Stimulated activated CD4-positive, alpha-beta T cell treated with anti-CD3 and anti-CD28 coated beads, TNF-alpha, amount 100 ng/mL, for 48 hours (primary cell): ENCODE data around the gene NEK11.
"Not testable (repeated sequence)": the region's sequence is repeated elsewhere in the genome, so short reads cannot be mapped to it uniquely, and the experiment has no call there.

Source experiments
- DNase-seq, 3 donors: peaks; one replicate each; pipeline ENCODE4 v3.0.0-alpha.2; 2020; ENCODE audit warnings: low read depth in 3 of 3

NEK11 gene

DNA sequence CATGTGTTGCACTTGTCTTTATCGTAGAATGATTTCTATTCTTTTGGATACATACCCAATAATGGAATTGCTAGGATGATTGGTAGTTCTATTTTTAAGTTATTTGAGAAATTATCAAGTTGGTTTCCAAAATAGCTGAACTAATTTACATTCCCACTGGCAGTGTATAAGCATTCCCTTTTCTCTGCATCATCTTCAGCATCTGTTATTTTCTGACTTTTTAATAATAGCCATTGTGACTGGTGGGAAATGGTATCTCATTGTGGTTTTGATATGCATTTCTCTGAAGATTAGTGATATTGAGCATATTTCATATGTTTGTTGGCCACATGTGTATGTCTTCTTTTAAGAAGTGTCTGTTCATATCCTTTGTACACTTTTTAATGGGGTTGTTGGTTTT is 273.2 kb downstream of the NEK11 start:
- DNase-seq = no peak

DNA sequence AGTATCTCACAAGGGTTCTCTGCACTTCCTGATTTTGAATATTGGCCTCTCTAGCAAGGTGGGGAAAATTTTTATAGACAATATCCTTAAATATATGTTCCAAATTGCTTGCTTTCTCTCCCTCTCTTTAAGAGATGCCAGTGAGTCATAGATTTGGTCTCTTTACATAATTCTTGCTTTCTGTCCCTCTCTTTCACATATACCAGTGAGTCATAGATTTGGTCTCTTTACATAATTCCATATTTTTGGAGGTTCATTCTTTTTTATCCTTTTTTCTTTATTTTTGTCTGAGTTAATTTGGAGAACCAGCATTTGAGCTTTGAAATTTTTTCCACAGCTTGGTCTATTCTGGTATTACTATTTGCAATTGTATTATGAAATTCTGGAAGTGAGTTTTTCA is 277.2 kb downstream of the NEK11 start:
- DNase-seq = no peak

DNA sequence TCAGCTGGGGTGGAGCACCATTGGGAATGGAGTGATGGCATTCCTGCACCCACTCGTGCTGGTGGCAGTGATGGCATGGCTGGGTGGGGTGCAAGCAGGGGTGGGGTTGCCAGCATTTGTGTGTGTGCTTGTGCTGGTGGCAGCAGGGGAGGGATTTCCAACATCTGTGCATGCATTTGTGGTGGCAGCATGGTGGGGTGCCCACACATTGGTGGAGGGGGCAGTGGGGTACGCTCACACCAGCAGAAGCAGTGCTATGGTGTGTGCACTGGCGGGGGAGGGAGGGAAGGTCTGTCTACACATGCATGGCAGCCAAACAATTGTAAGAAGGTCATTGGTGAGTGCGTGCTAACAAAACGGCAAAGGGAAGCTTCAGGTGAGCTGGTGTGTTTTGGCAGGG is 278.2 kb downstream of the NEK11 start:
- DNase-seq = no peak

DNA sequence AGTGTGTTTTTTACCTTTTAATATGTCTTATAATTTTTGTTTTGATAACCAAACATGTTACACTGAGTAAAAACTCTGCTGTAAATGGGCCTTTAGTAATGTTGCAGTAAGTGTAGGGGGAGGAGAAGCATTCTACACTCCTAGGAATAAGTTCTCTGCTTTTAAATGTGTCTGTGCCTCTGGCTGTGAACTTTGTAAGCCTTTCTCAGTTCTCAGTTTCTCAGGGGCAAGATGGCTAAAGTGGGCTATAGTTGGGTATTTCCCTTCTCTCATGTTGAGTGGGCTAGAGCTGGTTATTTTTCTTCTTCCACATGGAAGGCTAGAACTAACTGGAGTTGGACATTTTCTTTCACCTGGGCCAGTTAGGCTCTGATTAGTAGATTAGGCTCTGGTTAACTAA is 279.6 kb downstream of the NEK11 start:
- DNase-seq = no peak

DNA sequence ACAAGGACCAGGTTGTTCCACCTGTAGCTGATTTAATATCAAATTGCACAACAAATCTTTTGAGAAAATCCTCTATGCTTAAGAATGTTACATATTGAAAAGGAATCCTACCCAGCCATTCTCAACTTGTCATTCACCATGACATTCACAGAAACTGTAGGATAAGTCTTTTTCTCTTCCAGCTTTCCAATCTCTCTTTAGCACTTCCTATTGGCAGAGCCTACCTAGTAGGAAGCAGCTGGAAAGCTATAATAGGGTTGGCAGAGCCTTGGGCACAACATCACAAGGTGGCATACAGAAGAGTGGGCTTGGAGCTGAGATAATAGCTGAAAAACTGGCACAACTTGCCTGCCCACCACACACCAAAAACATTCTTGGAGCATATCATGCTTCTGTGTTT is 287.6 kb downstream of the NEK11 start:
- no peak for DNase-seq

DNA sequence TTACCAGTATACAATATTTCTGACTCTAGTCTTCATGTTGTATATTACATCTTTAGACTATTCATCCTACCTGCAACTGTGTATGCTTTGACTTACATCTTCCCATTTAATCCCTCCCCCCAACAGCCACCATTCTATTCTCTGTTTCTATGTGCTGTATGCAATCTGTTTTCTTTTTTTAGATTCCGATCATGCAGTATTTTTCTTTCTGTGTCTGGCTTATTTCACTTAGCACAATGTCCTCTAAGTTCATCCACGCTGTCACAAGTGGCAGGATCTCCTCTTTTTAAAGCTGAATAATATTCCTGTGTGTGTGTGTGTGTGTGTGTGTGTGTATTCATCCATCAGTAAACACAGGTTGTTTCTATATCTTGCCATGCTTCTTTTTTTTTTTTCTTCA is 288.5 kb downstream of the NEK11 start:
- DNase-seq = no peak

DNA sequence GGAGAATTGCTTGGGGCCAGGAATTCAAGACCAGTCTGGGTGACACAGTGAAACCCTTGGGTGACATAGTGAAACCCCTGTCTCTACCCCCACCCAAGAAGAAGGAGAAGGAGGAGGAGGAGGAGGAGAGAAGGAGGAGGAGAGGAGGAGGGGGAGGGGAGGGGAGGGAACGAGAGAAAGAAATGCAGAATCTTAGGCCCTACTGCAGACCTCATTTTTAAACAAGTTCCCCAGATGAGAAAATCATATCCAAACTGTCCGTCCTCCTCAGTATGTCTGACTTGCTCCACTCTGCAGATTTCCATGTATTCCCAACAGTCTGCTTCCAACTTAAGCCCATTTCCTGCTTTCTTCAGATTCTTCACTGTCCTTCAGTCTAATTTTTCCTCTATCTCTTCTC is 291.0 kb downstream of the NEK11 start:
- no peak for DNase-seq

DNA sequence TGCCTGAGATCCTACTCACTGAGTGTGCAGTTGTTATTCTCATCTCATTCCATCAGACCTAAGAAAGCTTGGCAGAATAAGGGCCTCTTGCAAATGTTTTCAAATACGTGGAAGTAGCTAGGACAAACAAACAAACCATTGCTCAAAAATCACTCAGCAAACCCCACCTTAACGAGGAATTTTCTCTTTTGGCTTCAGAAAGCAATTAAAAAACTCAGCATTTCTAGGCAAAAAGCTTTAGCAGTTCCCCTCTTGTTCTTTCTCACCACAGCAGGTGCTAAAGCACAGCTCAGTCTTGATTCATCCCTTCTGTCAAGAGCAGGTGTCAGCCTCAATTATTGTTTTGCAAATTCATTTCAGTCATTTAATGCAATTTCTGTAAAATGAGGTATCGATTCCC is 296.3 kb downstream of the NEK11 start:
- no peak for DNase-seq

DNA sequence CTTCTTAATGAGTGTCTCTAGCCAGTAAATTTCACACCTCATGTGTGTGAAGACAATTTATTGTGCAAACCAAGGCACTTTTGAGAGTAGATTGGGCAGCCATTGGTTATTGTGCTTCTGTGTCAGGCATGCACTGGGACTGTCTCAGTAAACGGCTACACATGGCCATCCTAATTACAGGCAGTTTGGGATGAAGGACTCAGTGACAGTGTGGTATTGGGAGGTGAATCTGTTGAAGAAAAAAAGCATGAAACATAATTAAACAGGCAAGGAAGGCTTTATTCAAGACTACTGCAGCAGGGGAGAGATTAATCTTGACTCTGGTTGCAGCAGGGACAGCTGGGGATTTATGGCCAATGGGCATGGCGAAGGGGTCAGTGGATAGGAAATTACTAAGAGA is 297.1 kb downstream of the NEK11 start:
- no peak for DNase-seq

DNA sequence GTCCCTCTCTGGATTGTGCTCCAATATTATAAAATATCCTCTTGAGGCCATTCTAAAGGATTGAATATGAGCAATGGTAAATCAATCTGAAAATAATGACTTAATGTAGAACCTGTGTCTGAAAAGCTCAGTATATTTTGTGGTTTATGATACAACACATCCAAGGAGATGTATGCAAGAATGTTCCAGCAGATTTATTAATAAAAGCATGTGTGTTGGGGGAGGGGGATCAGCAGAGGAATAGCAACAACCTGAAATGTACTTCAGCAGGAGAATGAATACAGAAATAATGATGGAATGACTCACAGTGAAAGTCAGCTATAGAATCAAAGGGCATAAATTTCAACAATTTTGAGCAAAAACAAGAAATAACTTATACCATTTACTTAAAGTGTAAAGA is 298.2 kb downstream of the NEK11 start:
- DNase-seq = no peak

DNA sequence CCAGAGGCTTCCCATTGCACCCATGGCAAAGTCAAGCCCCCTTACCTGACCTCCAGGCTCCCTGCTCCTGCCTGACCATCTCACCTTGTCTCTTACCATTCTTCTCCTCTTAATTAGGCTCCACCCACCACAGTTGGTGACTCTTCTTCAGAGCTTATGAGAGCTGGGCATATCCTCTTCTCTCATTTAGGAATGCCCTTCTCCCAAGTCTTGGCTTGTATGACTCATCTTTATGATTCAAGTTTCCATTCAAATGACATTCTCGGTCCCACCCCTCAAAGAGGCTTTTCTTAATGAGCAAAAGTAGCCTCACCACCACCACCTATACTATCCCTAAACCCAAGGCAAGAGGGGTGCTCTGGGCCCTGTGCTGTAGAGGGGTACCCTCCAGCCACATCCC is 299.6 kb downstream of the NEK11 start:
- DNase-seq = no peak

DNA sequence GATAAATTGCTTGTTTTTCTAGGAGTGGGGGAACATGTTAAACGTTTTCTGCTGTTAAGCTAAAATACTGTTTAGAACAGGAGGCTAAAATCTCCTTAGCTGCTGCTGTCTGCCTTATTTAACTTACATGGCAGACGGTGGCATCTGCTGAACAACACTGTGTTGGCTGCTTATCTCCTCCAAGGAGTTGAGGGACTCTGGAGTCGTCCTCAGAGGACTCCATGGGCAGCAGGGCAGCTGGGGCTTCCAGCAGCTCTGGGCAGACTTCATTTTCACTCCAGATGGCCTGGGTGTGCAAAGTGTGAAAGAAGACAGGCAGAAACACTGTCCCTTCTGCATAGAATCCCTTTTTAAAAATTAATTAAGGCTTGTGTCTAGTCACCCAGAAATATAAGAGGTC is 302.0 kb downstream of the NEK11 start:
- DNase-seq = no peak

DNA sequence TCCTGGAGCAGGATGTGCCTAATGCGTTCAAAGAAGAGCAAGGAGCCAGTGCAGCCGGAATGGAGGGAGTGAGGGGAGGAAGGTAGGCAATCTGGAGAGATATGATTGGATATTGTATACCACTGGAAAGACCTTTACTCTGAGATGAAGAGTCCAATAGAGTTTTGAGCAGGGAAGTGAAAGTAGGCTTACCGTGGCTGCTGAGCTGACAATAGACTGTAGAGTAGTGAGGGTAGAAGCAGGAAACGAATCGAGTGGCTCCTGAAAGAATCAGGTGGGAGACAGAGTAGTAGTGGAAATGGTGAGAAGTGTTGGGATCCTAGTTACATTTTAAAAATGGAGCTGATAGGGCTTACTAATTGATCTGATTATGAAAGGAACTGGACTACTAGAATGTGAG is 303.1 kb downstream of the NEK11 start:
- no peak for DNase-seq

DNA sequence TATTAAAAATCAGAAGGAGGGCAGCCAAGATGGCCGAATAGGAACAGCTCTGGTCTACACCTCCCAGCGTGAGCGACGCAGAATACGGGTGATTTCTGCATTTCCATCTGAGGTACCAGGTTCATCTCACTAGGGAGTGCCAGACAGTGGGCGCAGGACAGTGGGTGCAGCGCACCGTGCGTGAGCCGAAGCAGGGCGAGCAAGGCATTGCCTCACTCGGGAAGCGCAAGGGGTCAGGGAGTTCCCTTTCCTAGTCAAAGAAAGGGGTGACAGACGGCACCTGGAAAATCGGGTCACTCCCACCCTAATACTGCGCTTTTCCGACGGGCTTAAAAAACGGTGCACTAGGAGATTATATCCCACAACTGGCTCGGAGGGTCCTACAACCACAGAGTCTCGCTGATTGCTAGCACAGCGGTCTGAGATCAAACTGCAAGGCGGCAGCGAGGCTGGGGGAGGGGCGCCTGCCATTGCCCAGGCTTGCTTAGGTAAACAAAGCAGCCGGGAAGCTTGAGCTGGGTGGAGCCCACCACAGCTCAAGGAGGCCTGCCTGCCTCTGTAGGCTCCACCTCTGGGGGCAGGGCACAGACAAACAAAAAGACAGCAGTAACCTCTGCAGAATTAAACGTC is 304.9 kb downstream of the NEK11 start:
- DNase-seq = not testable (repeated sequence)

DNA sequence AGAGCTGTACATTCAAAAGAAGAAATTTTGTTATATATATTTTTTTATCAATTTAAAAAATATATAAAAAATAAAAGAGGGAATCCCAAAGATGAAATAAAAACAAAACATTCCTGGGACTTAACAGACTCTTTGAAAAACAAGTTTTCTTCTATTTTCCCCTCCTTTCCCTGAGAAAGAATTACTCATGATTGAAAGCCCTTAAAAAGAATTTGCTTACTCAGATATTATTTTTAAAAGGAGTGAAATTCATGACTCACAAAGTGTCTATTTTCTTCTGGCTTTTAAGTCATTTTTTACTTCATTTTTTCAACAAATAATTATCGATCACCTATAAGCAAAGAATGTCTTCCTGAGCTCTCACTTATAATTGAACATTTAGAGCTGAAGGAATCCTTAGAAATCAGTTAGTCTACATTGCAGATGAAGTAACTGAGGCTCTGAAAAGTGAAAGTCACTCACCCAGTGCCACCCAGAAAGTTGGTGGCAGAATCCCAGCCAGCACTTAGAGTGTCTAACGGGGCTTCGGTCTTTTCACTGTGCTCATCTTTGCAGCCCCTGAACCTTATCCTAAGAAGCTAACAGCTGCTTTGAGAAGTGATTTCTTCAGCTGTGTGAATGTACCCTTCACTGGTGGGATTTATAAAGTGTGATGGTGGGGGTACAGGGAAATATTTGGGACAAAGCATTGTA is 312.4 kb downstream of the NEK11 start:
- DNase-seq = no peak

DNA sequence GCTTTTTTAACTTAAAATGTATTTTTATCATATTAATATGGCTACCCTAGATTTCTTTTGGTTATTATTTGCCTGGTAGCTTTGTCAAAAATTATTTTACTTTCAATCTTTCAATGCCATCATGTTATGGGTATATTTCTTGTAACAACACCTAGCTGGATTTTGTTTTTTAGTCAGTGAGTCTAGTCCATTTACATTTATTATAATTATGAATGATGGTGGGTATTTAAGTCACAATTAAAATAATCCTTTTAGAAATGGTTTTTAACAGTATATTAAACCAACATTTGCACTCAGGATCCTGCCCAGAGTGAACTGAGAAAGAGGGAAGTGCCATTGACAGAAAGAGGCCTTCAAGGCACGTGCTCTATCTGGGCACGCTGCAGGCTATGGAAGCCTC is 315.1 kb downstream of the NEK11 start:
- DNase-seq = no peak

DNA sequence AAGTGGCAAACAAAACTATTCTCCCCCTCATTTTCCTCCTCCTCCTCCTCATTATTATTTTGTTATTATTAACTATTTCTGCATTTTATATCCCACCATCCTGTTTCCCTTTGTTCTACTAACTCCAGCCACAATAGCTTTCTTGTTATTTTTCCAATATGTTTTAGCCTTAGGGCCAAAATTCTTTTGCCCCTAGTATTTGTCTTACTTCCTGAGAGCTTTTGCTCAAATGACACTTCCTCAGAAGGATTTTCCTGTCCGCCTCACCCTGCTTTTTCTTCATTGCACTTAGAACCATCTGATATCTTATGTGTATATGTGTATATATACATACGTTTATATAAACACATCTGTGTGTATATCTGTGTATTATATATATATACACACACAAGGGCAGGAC is 322.2 kb downstream of the NEK11 start:
- no peak for DNase-seq

DNA sequence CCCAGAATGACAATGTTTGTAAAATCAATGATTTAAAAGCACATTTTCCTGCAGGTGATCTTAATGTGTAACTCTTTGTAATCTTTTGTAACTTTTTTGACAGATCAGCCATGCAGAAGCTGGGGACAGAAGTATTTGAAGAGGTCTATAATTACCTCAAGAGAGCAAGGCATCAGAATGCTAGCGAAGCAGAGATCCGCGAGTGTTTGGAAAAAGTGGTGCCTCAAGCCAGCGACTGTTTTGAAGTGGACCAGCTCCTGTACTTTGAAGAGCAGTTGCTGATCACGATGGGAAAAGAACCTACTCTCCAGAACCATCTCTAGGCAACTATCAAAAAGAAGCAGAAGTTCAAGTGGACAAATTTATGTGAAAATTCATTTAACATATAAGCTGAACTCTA is 322.8 kb downstream of the NEK11 start:
- no peak for DNase-seq

DNA sequence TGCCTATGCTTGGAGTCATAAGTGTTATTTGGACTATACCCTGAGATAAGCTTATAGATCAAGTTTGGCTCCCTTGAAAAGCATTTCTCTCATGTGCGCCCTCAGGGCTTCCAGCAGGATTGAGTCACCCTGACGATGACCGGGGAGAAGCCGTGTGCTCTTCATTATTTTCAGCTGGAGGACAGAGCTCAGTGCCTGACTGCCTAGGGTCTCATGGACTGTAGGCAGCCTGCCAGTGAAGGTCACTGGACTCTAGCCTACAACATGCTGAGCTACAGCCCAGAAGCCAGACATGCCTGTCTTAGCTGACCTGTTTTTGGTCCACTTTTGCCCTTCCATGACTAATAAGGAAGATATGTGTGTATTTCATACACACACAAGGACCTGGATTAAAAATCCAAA is 323.3 kb downstream of the NEK11 start:
- no peak for DNase-seq

DNA sequence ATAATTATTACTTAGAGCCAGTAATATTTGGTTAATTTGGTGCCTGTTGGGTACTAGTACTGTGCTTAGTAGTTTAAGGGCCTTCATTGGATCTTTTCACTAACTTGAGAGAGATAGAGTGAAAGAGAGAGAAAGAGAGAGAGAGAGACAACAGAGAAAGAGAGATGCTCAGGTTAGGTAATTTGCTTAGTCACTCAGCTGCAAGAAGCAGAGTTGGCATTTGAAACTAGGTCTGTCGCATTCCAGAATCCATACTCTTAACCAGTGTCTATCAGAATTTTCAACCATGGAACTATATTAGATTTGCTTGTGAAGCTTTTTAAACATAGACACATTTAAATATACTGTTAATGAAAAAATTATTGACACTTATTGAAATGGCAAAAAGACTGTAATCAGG is 323.8 kb downstream of the NEK11 start:
- DNase-seq = no peak

DNA sequence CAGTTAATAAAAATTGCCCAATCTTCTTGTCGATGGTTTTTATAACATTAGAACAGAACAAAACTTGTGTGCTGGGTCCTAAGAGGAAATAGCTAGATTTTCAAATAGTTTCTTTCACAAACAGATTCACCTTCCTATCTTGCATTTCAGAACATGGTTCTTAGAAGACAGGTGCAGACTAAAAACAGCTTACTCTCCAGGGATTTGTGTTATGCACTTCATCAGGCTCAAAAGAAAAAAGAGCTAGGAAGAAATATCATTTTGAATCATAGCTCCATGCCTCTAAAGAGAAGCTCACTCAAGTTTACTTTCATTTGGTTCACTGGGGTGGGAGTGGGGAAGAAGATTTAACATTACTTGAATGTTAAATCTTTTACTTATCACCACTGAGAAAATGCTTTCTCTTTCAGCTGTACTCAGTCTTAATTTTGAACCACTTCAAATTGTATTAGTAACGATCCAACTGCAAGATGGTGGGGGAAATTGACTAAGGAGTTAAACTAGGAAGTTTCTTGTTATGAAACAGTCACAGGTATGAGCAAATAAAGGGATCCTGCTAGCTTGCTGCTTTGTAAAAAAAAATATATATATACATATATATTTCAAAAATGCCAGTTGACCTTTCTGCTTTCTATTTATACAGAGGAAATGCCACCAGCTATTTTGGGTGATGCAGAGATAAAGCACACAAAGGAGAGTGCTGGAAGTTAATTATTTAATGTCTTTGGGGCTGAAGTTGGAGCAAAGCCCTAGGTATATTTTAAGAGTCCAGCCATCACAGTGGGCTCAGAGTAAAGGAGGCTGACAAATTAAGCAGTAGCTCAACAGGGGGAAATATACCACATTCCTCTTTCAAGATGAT is 326.6 kb downstream of the NEK11 start:
- DNase-seq = no peak

DNA sequence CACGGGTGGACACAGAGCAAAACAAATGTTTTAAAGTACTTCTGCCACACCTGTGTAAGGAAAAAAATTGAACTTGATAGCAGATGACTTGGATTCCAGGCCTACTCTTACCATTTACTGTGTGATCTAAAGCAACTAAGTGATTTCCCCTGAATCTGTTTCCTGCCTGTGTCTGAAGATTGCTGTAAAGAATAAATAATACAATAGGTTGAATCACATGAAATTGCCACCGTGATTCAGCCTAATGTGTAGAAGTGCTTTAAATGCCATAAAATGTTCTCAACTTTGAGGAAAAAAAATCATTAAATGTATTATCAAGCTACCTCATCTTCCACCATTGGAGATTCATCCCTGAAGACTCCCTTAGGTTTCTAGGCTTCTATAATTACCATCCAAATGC is 327.3 kb downstream of the NEK11 start:
- DNase-seq = no peak

DNA sequence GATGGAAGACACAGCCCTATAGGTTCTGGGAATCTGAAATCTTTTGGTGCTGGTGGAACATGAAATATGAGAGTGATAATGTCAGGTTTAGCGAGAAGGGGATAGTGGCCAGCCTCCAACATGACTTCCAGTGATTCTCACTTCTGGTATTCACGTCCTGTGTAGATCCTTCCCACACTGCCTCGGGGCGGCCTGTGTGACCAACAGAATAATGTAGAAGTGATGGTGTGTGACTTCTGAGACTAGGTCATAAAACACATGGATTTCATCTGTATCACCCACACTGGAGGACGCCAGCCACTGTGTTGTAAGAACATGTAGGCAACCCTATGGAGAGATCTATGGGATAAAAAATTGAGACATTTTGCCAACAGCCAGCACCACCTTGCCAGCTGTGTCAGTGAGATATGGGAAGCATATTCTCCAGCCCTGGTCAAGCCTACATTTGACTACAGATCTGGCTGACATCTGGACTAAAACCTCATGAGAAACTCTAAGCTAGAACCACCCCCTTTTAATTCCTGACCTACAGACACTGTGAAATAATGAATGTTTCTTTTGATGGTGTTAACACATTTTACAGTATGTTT is 329.4 kb downstream of the NEK11 start:
- DNase-seq = no peak
